ENCODE measurements around the gene SRL. TPM values are rescaled to one million over a fixed set of nuclear protein-coding genes. Genes with fewer than 3 reads are reported as not detected.

Gene SRL
- total and polyA plus RNA-seq, 2 of the 4 experiments (the other 2 are of a cell fraction): under 0.01 to 0.14 TPM

DNA sequence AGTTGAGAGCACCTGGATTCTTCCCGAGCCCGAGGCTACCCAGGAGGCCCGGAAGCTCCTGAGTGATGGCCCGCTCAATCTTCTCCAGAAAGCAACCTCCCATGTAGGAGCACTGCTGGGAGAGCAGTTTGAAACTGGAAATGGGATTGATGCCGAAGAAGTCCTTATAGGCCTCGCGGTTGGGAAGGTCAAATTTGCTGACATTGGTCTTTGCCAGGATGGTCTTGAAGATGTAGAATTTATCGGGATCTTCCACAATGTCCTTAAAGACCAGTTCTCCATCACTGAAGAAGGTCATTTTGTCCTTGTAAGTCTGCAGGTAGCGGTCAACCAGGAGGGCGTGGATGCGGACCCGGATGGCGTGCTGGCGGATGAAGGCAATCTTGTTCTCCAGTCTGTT lies 49.7 kb downstream of the SRL start:
- dilution Hi-C loops (cut with HindIII; ENCODE audit: low sequenced_read_pairs, unreplicated experiment) (no loop called here), intact Hi-C loops (cut with micrococcal nuclease) (no loop called here), in situ Hi-C loops (cut with MboI; ENCODE audit: low sequenced_read_pairs) (no loop called here)
- Histone ChIP-seq H3K56ac (ENCODE audit: extremely low read depth, insufficient read depth, low read length) (no peak overlapping the region), H3K9me1 (ENCODE audit: insufficient read depth, low read length) (no peaks in the 10 kb centered on the region; the same call in 1 of the 2 replicates), H3K23ac (ENCODE audit: low read depth, low read length) (no peak overlapping the region), H4K8ac (ENCODE audit: low read depth in 2 of 2, low read length in 2 of 2) (no peak overlapping the region), H2BK20ac (ENCODE audit: low read depth, low read length) (no peak overlapping the region), H2AK9ac (replicated peaks; ENCODE audit: low read depth, low read length, poor library complexity) (peak overlapping the region; percentile 29), H3K27me3 (ENCODE audit: control insufficient read depth, insufficient read depth, low read length) (peaks cover 4% of the 10 kb centered on the region; the same call in 1 of the 2 replicates), H3K4me3 (ENCODE audit: insufficient read depth, low read depth, low read length) (no peak overlapping the region), H4K20me1 (ENCODE audit: insufficient read depth, low read length) (no peaks in the 10 kb centered on the region), H2BK15ac (ENCODE audit: low read depth, low read length) (no peak overlapping the region), H3K18ac (ENCODE audit: low read depth, low read length) (no peak overlapping the region), H2BK120ac (ENCODE audit: low read depth, low read length) (no peak overlapping the region), H3K4me2 (ENCODE audit: low read depth, low read length) (no peak overlapping the region), H2AFZ (replicated peaks; ENCODE audit: low read length, poor library complexity) (peak overlapping the region; percentile 29), H3K4me1 (ENCODE audit: control insufficient read depth, insufficient read depth, low read length) (no peaks in the 10 kb centered on the region), H3K9me3 (ENCODE audit: control insufficient read depth, insufficient read depth, low read length) (no peaks in the 10 kb centered on the region), H2BK5ac (ENCODE audit: low read depth, low read length, poor library complexity, severe bottlenecking) (no peak overlapping the region), H4K91ac (ENCODE audit: insufficient read depth, low read depth, low read length) (no peak overlapping the region), H2AK5ac (ENCODE audit: low read depth, low read length) (no peak overlapping the region), H3K36me3 (ENCODE audit: control insufficient read depth, insufficient read depth, low read length) (no peaks in the 10 kb centered on the region), H4K5ac (ENCODE audit: low read depth, low read length) (no peak overlapping the region), H3K9ac (ENCODE audit: low read depth, low read length) (no peak overlapping the region), H3K27ac (ENCODE audit: insufficient read depth, low read length) (no peak overlapping the region), H3K4ac (ENCODE audit: low read depth, low read length) (no peak overlapping the region), H3K14ac (replicated peaks; ENCODE audit: low read depth, low read length) (no peak overlapping the region), H3K79me1 (ENCODE audit: low read depth in 1 of 2, low read length in 2 of 2) (no peaks in the 10 kb centered on the region)
- ChIA-PET POLR2A (ENCODE audit: unreplicated experiment) (no interaction called here), CTCF (no interaction called here)
- no peak for ATAC-seq (ENCODE audit: low read depth)
- no peak for DNase-seq
- WGBS, 2 experiments (ENCODE audit: extremely low coverage in 2 of 2, insufficient read length in 1 of 2): 98% methylated on average over 6 of the region's 14 CpGs; no CpG with 5 or more reads in 1 of the 2 experiments
- TF ChIP-seq CTCF (conservative IDR thresholded peaks at IDR 0.05; ENCODE audit: low read depth, low read length): no peak
- TF ChIP-seq MAFK (IDR thresholded peaks at IDR 0.05; ENCODE audit: low read depth, low read length): peak; percentile 37; the same call in 1 of the 2 replicates
- BruUV-seq (replicated peaks): no TSS peak
